SH-SY5Y (cell line): ENCODE measurements around the gene SND1.

Experiments used
- GATA2 ChIP-seq: IDR thresholded peaks from 2 replicates; pipeline ENCODE4 v1.6.1; 2011; ENCODE audit warnings: mild to moderate bottlenecking, low read depth, low read length
- GATA3 ChIP-seq: IDR thresholded peaks from 2 replicates; pipeline ENCODE4 v1.6.1; 2011; ENCODE audit warnings: low read depth, mild to moderate bottlenecking, low read length, moderate library complexity

DNA sequence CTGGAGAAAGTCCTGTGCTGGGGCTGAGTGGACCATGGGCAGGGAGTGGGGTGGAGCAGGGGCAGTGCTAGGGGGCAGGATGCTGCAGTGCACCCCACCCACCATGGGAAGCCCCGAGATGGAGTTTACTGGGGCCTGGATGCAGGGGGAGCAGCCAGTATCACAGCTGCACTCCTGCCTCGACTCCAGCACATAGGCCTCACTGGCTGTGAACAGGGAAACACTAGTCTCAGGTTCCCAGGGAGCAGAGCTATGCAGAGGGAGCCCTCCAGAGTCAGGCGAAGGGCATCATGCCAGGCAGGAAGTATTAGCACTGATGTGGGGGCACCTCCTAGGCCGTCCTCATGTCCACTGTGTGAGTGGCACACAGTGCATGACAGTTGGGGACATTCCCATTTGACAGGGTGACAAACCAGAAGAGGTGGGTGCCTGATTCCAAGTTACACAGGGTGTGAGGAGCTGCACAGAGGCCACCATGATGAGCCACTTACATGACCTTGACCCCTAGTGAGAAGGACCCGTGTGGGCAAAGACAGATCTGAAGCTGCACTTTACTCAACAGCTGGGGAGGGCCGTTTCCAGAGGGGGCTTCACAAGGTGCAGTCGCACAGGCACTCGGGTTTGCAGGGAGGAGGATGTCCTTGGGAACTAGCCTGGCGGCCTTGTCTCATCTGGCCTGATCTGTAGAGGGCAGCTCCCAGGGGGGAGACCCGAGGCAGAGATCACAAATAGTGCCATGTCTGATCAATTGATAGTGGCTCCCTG lies 449.1 kb downstream of the SND1 start:
- TF ChIP-seq GATA3 (no peak), GATA2 (no peak)
